ENCODE measurements around the gene FAM171A1. TPM values are rescaled to one million over a fixed set of nuclear protein-coding genes. Genes with fewer than 3 reads are reported as not detected.
"Not testable (repeated sequence)": the region's sequence is repeated elsewhere in the genome, so short reads cannot be mapped to it uniquely, and the experiment has no call there.

The FAM171A1 gene
- total RNA-seq, 2 experiments from 2014 or later: 4.8 to 5.2 TPM

GRCh38 chr10:15351099-15351820 is 19.8 kb downstream of the FAM171A1 start:
- H3K27me3 Mint-ChIP-seq (ENCODE audit: low read depth): peaks cover 13% of the 10 kb centered on the region
- H3K27ac Mint-ChIP-seq: no peak overlapping the region
- intact Hi-C loops (cut with micrococcal nuclease): no loop called here
- DNase-seq: no peak
- no peak overlapping the region for H3K4me3 Mint-ChIP-seq
- peaks cover 3% of the 10 kb centered on the region for H3K4me1 Mint-ChIP-seq (ENCODE audit: low read depth)
- no peaks in the 10 kb centered on the region for H3K9me3 Mint-ChIP-seq
- CTCF ChIA-PET: interaction anchor here (0.5 kb wide), 1 partner anchor 226 kb away, joined by 3 read pairs; no protein-coding TSS in a partner anchor
- no peaks in the 10 kb centered on the region for H3K36me3 Mint-ChIP-seq (ENCODE audit: low read depth)

GRCh38 chr10:15349112-15349511 is 22.0 kb downstream of the FAM171A1 start:
- Mint-ChIP-seq H3K4me1 (ENCODE audit: low read depth) (peaks cover 5% of the 10 kb centered on the region), H3K36me3 (ENCODE audit: low read depth) (no peaks in the 10 kb centered on the region), H3K4me3 (no peak overlapping the region), H3K9me3 (no peaks in the 10 kb centered on the region), H3K27me3 (ENCODE audit: low read depth) (peaks cover 13% of the 10 kb centered on the region), H3K27ac (no peak overlapping the region)
- intact Hi-C loops (cut with micrococcal nuclease): no loop called here
- no peak for DNase-seq
- CTCF ChIA-PET: no interaction called here

GRCh38 chr10:15348579-15348978 is 22.5 kb downstream of the FAM171A1 start:
- CTCF ChIA-PET: no interaction called here
- Mint-ChIP-seq H3K27me3 (ENCODE audit: low read depth) (peaks cover 15% of the 10 kb centered on the region), H3K27ac (no peak overlapping the region), H3K9me3 (no peaks in the 10 kb centered on the region), H3K36me3 (ENCODE audit: low read depth) (no peaks in the 10 kb centered on the region), H3K4me1 (ENCODE audit: low read depth) (peaks cover 5% of the 10 kb centered on the region), H3K4me3 (no peak overlapping the region)
- no peak for DNase-seq
- intact Hi-C loops (cut with micrococcal nuclease): no loop called here

GRCh38 chr10:15347150-15347549 is 23.9 kb downstream of the FAM171A1 start:
- no peak overlapping the region for H3K4me3 Mint-ChIP-seq
- intact Hi-C loops (cut with micrococcal nuclease): no loop called here
- H3K27me3 Mint-ChIP-seq (ENCODE audit: low read depth): peaks cover 15% of the 10 kb centered on the region
- H3K36me3 Mint-ChIP-seq (ENCODE audit: low read depth): no peaks in the 10 kb centered on the region
- peaks cover 5% of the 10 kb centered on the region for H3K4me1 Mint-ChIP-seq (ENCODE audit: low read depth)
- no peaks in the 10 kb centered on the region for H3K9me3 Mint-ChIP-seq
- DNase-seq: no peak
- H3K27ac Mint-ChIP-seq: no peak overlapping the region
- CTCF ChIA-PET: interaction anchor here (0.6 kb wide), 1 partner anchor 588 kb away, joined by 3 read pairs; no protein-coding TSS in a partner anchor

- Mint-ChIP-seq H3K36me3 (ENCODE audit: low read depth) (no peaks in the 10 kb centered on the region), H3K9me3 (no peaks in the 10 kb centered on the region), H3K27ac (no peak overlapping the region), H3K4me1 (ENCODE audit: low read depth) (peaks cover 5% of the 10 kb centered on the region), H3K4me3 (no peak overlapping the region), H3K27me3 (ENCODE audit: low read depth) (peaks cover 15% of the 10 kb centered on the region)
- CTCF ChIA-PET: no interaction called here
- DNase-seq: no peak
- intact Hi-C loops (cut with micrococcal nuclease): no loop called here
Observed at GRCh38 chr10:15346440-15347141, 24.5 kb downstream of the FAM171A1 start.

GRCh38 chr10:15345450-15345849 is 25.6 kb downstream of the FAM171A1 start:
- no peak overlapping the region for H3K4me3 Mint-ChIP-seq

GRCh38 chr10:15344876-15345285 is 26.2 kb downstream of the FAM171A1 start:
- intact Hi-C loops (cut with micrococcal nuclease): no loop called here
- H3K9me3 Mint-ChIP-seq: no peaks in the 10 kb centered on the region
- H3K4me3 Mint-ChIP-seq: no peak overlapping the region
- no peak overlapping the region for H3K27ac Mint-ChIP-seq
- H3K27me3 Mint-ChIP-seq (ENCODE audit: low read depth): peaks cover 10% of the 10 kb centered on the region
- no peak for DNase-seq
- CTCF ChIA-PET: no interaction called here
- no peaks in the 10 kb centered on the region for H3K36me3 Mint-ChIP-seq (ENCODE audit: low read depth)
- H3K4me1 Mint-ChIP-seq (ENCODE audit: low read depth): peaks cover 2% of the 10 kb centered on the region

More at GRCh38 chr10:15345450-15345849, 25.6 kb downstream of the FAM171A1 start:
- peaks cover 2% of the 10 kb centered on the region for H3K4me1 Mint-ChIP-seq (ENCODE audit: low read depth)
- no peaks in the 10 kb centered on the region for H3K36me3 Mint-ChIP-seq (ENCODE audit: low read depth)
- CTCF ChIA-PET: no interaction called here
- DNase-seq: no peak
- intact Hi-C loops (cut with micrococcal nuclease): no loop called here
- H3K27ac Mint-ChIP-seq: no peak overlapping the region
- H3K9me3 Mint-ChIP-seq: no peaks in the 10 kb centered on the region
- peaks cover 10% of the 10 kb centered on the region for H3K27me3 Mint-ChIP-seq (ENCODE audit: low read depth)

- Mint-ChIP-seq H3K27ac (no peak overlapping the region), H3K9me3 (no peaks in the 10 kb centered on the region), H3K4me3 (no peak overlapping the region), H3K27me3 (ENCODE audit: low read depth) (peaks cover 7% of the 10 kb centered on the region), H3K36me3 (ENCODE audit: low read depth) (no peaks in the 10 kb centered on the region), H3K4me1 (ENCODE audit: low read depth) (peaks cover 2% of the 10 kb centered on the region)
- CTCF ChIA-PET: no interaction called here
- no peak for DNase-seq
- intact Hi-C loops (cut with micrococcal nuclease): no loop called here
Observed at GRCh38 chr10:15344256-15344875, 26.7 kb downstream of the FAM171A1 start.

GRCh38 chr10:15342970-15343369 is 28.1 kb downstream of the FAM171A1 start:
- no peaks in the 10 kb centered on the region for H3K36me3 Mint-ChIP-seq (ENCODE audit: low read depth)
- no peak for DNase-seq
- no peaks in the 10 kb centered on the region for H3K9me3 Mint-ChIP-seq
- H3K4me1 Mint-ChIP-seq (ENCODE audit: low read depth): peaks cover 2% of the 10 kb centered on the region
- intact Hi-C loops (cut with micrococcal nuclease): no loop called here
- H3K27ac Mint-ChIP-seq: no peak overlapping the region
- peaks cover 2% of the 10 kb centered on the region for H3K27me3 Mint-ChIP-seq (ENCODE audit: low read depth)
- CTCF ChIA-PET: no interaction called here
- no peak overlapping the region for H3K4me3 Mint-ChIP-seq

GRCh38 chr10:15341502-15342128 is 29.5 kb downstream of the FAM171A1 start:
- H3K4me1 Mint-ChIP-seq (ENCODE audit: low read depth): peaks cover 2% of the 10 kb centered on the region
- CTCF ChIA-PET: no interaction called here
- DNase-seq: no peak
- H3K9me3 Mint-ChIP-seq: no peaks in the 10 kb centered on the region
- intact Hi-C loops (cut with micrococcal nuclease): no loop called here
- no peak overlapping the region for H3K4me3 Mint-ChIP-seq
- H3K36me3 Mint-ChIP-seq (ENCODE audit: low read depth): no peaks in the 10 kb centered on the region
- peaks cover 2% of the 10 kb centered on the region for H3K27me3 Mint-ChIP-seq (ENCODE audit: low read depth)
- H3K27ac Mint-ChIP-seq: no peak overlapping the region

- H3K27ac Mint-ChIP-seq: no peak overlapping the region
- H3K27me3 Mint-ChIP-seq (ENCODE audit: low read depth): peaks cover 2% of the 10 kb centered on the region
- H3K36me3 Mint-ChIP-seq (ENCODE audit: low read depth): no peaks in the 10 kb centered on the region
- CTCF ChIA-PET: no interaction called here
- H3K9me3 Mint-ChIP-seq: no peaks in the 10 kb centered on the region
- H3K4me1 Mint-ChIP-seq (ENCODE audit: low read depth): peaks cover under 1% of the 10 kb centered on the region
- H3K4me3 Mint-ChIP-seq: no peak overlapping the region
- intact Hi-C loops (cut with micrococcal nuclease): no loop called here
- DNase-seq: no peak
Observed at GRCh38 chr10:15339892-15340291, 31.2 kb downstream of the FAM171A1 start.

GRCh38 chr10:15337441-15337923 is 33.6 kb downstream of the FAM171A1 start:
- CTCF ChIA-PET: interaction anchor here (0.7 kb wide), 1 partner anchor 128 kb away, joined by 4 read pairs; no protein-coding TSS in a partner anchor
- H3K4me3 Mint-ChIP-seq; H3K9me3 Mint-ChIP-seq; intact Hi-C loops (cut with micrococcal nuclease); H3K36me3 Mint-ChIP-seq (ENCODE audit: low read depth); H3K27ac Mint-ChIP-seq; H3K27me3 Mint-ChIP-seq (ENCODE audit: low read depth); H3K4me1 Mint-ChIP-seq (ENCODE audit: low read depth); DNase-seq: not testable (repeated sequence)
